NB4 (cell line): ENCODE results near the gene CLEC4G.
A peak's percentile ranks its signal among the peaks of the same experiment; 100 is the strongest.

Source experiments
- CTCF ChIP-seq: IDR thresholded peaks from one replicate; pipeline ENCODE4 v1.5.1; 2012; ENCODE audit warnings: low read depth, low read length
- POLR2A ChIP-seq: IDR thresholded peaks from 2 replicates; pipeline ENCODE4 v1.6.1; 2011; ENCODE audit warnings: mild to moderate bottlenecking; ENCODE audit not compliant: insufficient read length; ENCODE audit errors: extremely low read depth

DNA sequence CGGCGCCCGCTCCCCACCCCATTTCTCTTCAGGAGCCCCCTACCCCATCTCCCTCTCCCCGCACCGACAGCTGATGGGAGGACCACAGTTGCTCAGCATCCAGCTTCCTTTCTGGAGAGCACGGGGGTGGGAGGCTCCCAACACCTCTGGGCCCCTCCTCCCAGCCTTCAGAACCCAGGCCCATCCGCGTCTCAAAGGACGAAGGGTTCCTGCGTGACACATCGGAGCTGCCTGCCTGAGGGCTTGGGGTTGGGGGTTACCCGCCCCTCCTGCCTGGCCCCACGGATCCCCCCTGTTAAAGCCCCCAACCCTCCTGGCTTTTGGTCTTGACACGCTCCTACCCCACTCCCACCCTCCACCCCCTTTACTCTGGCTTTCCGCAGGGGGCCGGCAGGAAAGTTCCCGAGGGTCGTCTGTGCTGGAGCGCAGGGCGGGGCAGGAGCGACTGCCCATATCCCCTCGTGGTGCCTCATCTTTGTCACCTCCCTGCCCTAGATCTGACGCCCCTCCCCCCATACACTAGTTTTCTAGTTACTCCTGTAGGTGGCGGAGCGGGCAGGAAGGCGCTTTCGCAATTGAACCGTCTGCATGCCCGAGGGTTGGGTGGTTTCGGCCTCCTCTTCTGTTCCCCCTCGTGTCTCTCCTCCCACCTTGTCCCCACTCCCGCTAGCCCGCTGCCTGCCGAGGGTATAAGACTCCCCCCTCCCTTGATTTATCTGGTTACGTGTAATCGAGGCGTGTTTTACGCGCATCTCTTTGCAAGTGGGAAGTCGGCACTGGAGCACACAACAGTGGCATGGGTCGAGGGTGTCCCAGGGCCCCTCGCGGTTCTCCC, 50.4 kb downstream of the CLEC4G start:
- TF ChIP-seq POLR2A (no peak), CTCF (peak; percentile 59)
